Mesothelial cell of epicardium (in vitro differentiated cells): ENCODE measurements around the gene DTX2. TPM values are rescaled to one million over a fixed set of nuclear protein-coding genes. Genes with fewer than 3 reads are reported as not detected.
A peak's percentile ranks its signal among the peaks of the same experiment; 100 is the strongest.
"Not testable (repeated sequence)": the region's sequence is repeated elsewhere in the genome, so short reads cannot be mapped to it uniquely, and the experiment has no call there.

ENCODE experiments used
- DNase-seq, 2 experiments: peaks; one replicate each; pipeline ENCODE4 v3.0.0; 2021; ENCODE audit warnings: low spot score in 2 of 2; ENCODE audit not compliant: unreplicated experiment in 2 of 2
- H3K27ac Mint-ChIP-seq: 2 replicates; pipeline ENCODE4 v1.8.0; 2021; ENCODE audit warnings: mixed read lengths
- H3K27me3 Mint-ChIP-seq: 2 replicates; pipeline ENCODE4 v1.8.0; 2021; ENCODE audit warnings: low read depth, mixed read lengths
- H3K36me3 Mint-ChIP-seq: 2 replicates; pipeline ENCODE4 v1.8.0; 2021; ENCODE audit warnings: mixed read lengths
- H3K4me1 Mint-ChIP-seq: 2 replicates; pipeline ENCODE4 v1.8.0; 2021; ENCODE audit warnings: mixed read lengths
- H3K4me3 Mint-ChIP-seq: 2 replicates; pipeline ENCODE4 v1.8.0; 2021; ENCODE audit warnings: mild to moderate bottlenecking, moderate library complexity, mixed read lengths
- H3K9me3 Mint-ChIP-seq: 2 replicates; pipeline ENCODE4 v1.8.0; 2021; ENCODE audit warnings: mixed read lengths
- total RNA-seq: library from RNA; stranded (reverse); gene quantifications from 3 replicates; pipeline ENCODE4 v1.2.1, GENCODE V29; 2021
- TF ChIP-seq, protein P1 (sequence below): fragments of 200-600 bp; sonication (generic); IDR thresholded peaks from one replicate; pipeline ENCODE4 v1.5.0; 2021; ENCODE audit warnings: antibody characterized with exemption; ENCODE audit not compliant: unreplicated experiment

DTX2 gene
- total RNA-seq, 1 donor from 2014 or later, result 23.4 TPM

GRCh38 chr7:76511911-76512885, 50.7 kb downstream of the DTX2 start:
- not testable (repeated sequence) for H3K9me3 Mint-ChIP-seq, H3K27me3 Mint-ChIP-seq, H3K4me1 Mint-ChIP-seq, H3K27ac Mint-ChIP-seq, DNase-seq, H3K36me3 Mint-ChIP-seq, H3K4me3 Mint-ChIP-seq

GRCh38 chr7:76512941-76513816, 51.7 kb downstream of the DTX2 start:
- Mint-ChIP-seq H3K27me3 (no peaks in the 10 kb centered on the region), H3K4me3 (no peak overlapping the region), H3K36me3 (no peaks in the 10 kb centered on the region), H3K9me3 (no peaks in the 10 kb centered on the region), H3K4me1 (peaks cover 6% of the 10 kb centered on the region), H3K27ac (no peak overlapping the region)
- TF ChIP-seq, protein P1, sequence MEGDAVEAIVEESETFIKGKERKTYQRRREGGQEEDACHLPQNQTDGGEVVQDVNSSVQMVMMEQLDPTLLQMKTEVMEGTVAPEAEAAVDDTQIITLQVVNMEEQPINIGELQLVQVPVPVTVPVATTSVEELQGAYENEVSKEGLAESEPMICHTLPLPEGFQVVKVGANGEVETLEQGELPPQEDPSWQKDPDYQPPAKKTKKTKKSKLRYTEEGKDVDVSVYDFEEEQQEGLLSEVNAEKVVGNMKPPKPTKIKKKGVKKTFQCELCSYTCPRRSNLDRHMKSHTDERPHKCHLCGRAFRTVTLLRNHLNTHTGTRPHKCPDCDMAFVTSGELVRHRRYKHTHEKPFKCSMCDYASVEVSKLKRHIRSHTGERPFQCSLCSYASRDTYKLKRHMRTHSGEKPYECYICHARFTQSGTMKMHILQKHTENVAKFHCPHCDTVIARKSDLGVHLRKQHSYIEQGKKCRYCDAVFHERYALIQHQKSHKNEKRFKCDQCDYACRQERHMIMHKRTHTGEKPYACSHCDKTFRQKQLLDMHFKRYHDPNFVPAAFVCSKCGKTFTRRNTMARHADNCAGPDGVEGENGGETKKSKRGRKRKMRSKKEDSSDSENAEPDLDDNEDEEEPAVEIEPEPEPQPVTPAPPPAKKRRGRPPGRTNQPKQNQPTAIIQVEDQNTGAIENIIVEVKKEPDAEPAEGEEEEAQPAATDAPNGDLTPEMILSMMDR, result peak; percentile 55
- no peak for DNase-seq

DNA sequence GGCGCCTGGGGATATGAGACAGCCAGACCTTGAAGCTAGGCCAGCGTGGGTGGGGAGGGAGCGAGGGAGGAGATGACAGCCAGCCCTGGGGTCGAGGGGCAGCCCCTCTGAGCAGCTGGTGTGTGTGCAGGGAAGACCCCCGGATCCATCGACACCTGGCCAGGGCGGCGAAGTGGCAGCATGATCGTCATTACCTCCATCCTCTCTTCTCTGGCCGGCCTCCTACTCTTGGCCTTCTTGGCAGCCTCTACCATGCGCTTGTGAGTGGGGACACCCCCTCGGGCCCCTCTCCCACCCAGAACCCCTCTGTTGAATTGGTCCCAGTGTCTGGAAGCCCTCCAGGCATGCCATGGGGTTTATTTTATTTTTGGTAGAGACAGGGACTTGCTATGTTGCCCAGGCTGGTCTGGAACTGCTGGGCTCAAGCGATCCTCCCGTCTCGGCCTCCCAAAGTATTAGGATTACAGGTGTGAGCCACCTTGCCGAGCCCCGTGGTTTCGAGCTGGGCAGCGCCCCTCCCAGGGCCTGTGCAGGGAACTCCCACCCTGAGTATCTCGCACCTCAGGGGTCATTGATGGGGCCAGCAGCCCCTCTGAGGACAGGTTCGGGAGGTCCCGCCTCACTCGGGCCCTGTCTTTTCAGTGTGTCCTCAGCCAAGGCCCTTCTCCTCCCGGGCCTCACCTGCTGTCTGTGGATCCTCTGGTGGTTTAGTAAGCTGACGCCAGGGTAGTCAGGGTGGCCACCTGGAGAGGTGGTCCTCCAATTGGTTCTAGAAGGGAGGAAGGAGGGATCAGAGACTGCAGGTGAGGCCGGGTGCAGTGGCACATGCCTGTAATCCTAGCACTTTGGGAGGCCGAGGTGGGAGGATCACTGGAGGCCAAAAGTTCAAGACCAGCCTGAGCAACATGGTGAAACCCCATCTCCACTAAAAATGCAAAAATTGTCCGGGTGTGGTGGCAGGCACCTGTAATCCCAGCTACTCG, 52.6 kb downstream of the DTX2 start:
- H3K27ac Mint-ChIP-seq, result no peak overlapping the region
- no peaks in the 10 kb centered on the region for H3K9me3 Mint-ChIP-seq
- DNase-seq, result no peak

GRCh38 chr7:76514926-76515771, 53.6 kb downstream of the DTX2 start:
- Mint-ChIP-seq H3K36me3 (no peaks in the 10 kb centered on the region), H3K4me3 (no peak overlapping the region), H3K4me1 (peaks cover 1% of the 10 kb centered on the region), H3K27me3 (no peaks in the 10 kb centered on the region), H3K9me3 (no peaks in the 10 kb centered on the region), H3K27ac (no peak overlapping the region)
- TF ChIP-seq, protein P1, result no peak
- no peak for DNase-seq

More for the DNA sequence above, 52.6 kb downstream of the DTX2 start:
- TF ChIP-seq, protein P1, result no peak
- H3K36me3 Mint-ChIP-seq, result no peaks in the 10 kb centered on the region
- H3K27me3 Mint-ChIP-seq, result no peaks in the 10 kb centered on the region
- H3K4me3 Mint-ChIP-seq, result no peak overlapping the region
- peaks cover 6% of the 10 kb centered on the region for H3K4me1 Mint-ChIP-seq

GRCh38 chr7:76515999-76516443, 54.5 kb downstream of the DTX2 start:
- no peaks in the 10 kb centered on the region for H3K9me3 Mint-ChIP-seq
- H3K27ac Mint-ChIP-seq, result no peak overlapping the region
- H3K4me3 Mint-ChIP-seq, result no peak overlapping the region
- TF ChIP-seq, protein P1, result no peak
- H3K4me1 Mint-ChIP-seq, result peaks cover 1% of the 10 kb centered on the region
- no peaks in the 10 kb centered on the region for H3K36me3 Mint-ChIP-seq
- no peak for DNase-seq
- H3K27me3 Mint-ChIP-seq, result no peaks in the 10 kb centered on the region

DNA sequence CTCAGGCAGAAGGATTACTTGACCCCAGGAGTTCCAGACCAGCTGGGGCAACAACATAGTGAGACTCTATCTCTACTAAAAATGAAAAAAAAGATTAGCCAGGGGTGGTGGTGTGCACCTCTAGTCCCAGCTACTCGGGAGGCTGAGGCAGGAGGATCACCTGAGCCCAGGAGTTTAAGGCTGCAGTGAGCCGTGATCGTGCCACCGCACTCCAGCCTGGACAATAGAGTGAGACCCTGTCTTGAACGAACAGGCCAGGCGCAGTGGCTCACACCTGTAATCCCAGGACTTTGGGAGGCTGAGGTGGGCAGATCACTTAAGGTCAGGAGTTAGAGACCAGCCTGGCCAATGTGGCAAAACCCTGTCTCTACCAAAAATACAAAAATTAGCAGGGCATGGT, 55.4 kb downstream of the DTX2 start:
- DNase-seq, H3K27me3 Mint-ChIP-seq, H3K4me3 Mint-ChIP-seq, H3K36me3 Mint-ChIP-seq, H3K9me3 Mint-ChIP-seq, H3K27ac Mint-ChIP-seq, H3K4me1 Mint-ChIP-seq: not testable (repeated sequence)

DNA sequence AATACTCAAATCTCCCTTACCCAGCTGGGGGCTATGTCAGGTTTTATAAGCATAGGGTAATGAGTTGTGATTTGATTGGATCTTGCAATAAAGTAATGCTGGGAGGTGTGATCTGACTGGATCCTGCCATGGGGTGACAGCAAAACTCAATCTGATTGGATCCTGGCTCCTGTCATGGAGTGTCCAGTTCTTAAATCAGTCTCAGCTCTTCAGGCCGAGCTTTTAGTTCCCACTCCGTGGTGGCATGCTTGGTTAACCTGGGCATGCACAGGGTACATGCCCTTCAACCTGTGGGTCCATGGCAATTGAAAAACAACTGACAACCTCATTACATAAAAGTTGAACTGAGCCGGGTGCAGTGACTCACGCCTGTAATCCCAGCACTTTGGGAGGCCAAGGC, 64.7 kb downstream of the DTX2 start:
- not testable (repeated sequence) for H3K27ac Mint-ChIP-seq, H3K4me3 Mint-ChIP-seq, H3K36me3 Mint-ChIP-seq, DNase-seq, H3K4me1 Mint-ChIP-seq, H3K27me3 Mint-ChIP-seq, H3K9me3 Mint-ChIP-seq

GRCh38 chr7:76531643-76532042, 70.1 kb downstream of the DTX2 start:
- not testable (repeated sequence) for H3K4me3 Mint-ChIP-seq, H3K4me1 Mint-ChIP-seq, DNase-seq, H3K36me3 Mint-ChIP-seq, H3K27me3 Mint-ChIP-seq, H3K9me3 Mint-ChIP-seq, H3K27ac Mint-ChIP-seq
